H9 (cell line): ENCODE measurements around the gene ALDH1L1. TPM values are rescaled to one million over a fixed set of nuclear protein-coding genes. Genes with fewer than 3 reads are reported as not detected.

Source experiments
- DNase-seq: peaks from one replicate; pipeline ENCODE4 v3.0.0-alpha.2; 2017
- H2AFZ ChIP-seq: one replicate; pipeline ENCODE4 v1.6.1; 2013; ENCODE audit warnings: mild to moderate bottlenecking, low read length, control low read depth, moderate library complexity
- H2AK5ac ChIP-seq: 2 replicates; pipeline ENCODE4 v1.6.1; 2013; ENCODE audit warnings: low read length, control low read depth, mixed read lengths; ENCODE audit not compliant: insufficient read length
- H2BK120ac ChIP-seq: one replicate; pipeline ENCODE4 v1.6.1; 2013; ENCODE audit warnings: low read depth, mild to moderate bottlenecking, low read length, control low read depth, inconsistent platforms; ENCODE audit not compliant: poor library complexity, severe bottlenecking
- H2BK12ac ChIP-seq: 2 replicates; pipeline ENCODE4 v1.6.1; 2013; ENCODE audit warnings: low read length, control low read depth, mixed read lengths, low read depth; ENCODE audit not compliant: insufficient read length
- H2BK15ac ChIP-seq: 2 replicates; pipeline ENCODE4 v1.6.1; 2013; ENCODE audit warnings: low read depth, low read length, control low read depth
- H2BK20ac ChIP-seq: one replicate; pipeline ENCODE4 v1.6.1; 2013; ENCODE audit warnings: low read depth, mild to moderate bottlenecking, low read length, control low read depth, inconsistent platforms; ENCODE audit not compliant: poor library complexity, severe bottlenecking
- H2BK5ac ChIP-seq: 2 replicates; pipeline ENCODE4 v1.6.1; 2013; ENCODE audit warnings: low read length, control low read depth, mixed read lengths; ENCODE audit not compliant: insufficient read length
- H3K14ac ChIP-seq: 2 replicates; pipeline ENCODE4 v1.6.1; 2013; ENCODE audit warnings: low read length, control low read depth; ENCODE audit not compliant: insufficient read depth
- H3K18ac ChIP-seq: 2 replicates; pipeline ENCODE4 v1.6.1; 2013; ENCODE audit warnings: low read depth, mild to moderate bottlenecking, mixed read lengths, low read length, control low read depth; ENCODE audit not compliant: insufficient read length
- H3K23ac ChIP-seq: 2 replicates; pipeline ENCODE4 v1.6.1; 2013; ENCODE audit warnings: low read length, control low read depth, mixed read lengths, low read depth; ENCODE audit not compliant: insufficient read length
- H3K23me2 ChIP-seq: 2 replicates; pipeline ENCODE4 v1.6.1; 2013; ENCODE audit warnings: low read depth, mild to moderate bottlenecking, mixed read lengths, low read length, control low read depth; ENCODE audit not compliant: insufficient read length, poor library complexity, severe bottlenecking
- H3K27ac ChIP-seq: 2 replicates; pipeline ENCODE4 v1.5.1; 2013; ENCODE audit warnings: low read length, control low read depth, mixed read lengths, low read depth; ENCODE audit not compliant: insufficient read length
- H3K27me3 ChIP-seq: 2 replicates; pipeline ENCODE4 v1.6.1; 2013; ENCODE audit warnings: low read length, control low read depth, inconsistent platforms; ENCODE audit not compliant: insufficient read depth
- H3K4ac ChIP-seq: 2 replicates; pipeline ENCODE4 v1.6.1; 2013; ENCODE audit warnings: low read depth, mild to moderate bottlenecking, control low read depth, inconsistent platforms, low read length, moderate library complexity
- H3K4me1 ChIP-seq: 2 replicates; pipeline ENCODE4 v1.6.1; 2013; ENCODE audit warnings: low read length, control low read depth, inconsistent platforms; ENCODE audit not compliant: insufficient read depth
- H3K4me2 ChIP-seq: 2 replicates; pipeline ENCODE4 v1.6.1; 2013; ENCODE audit warnings: low read length, control low read depth, mixed read lengths; ENCODE audit not compliant: insufficient read length, insufficient read depth
- H3K56ac ChIP-seq: 2 replicates; pipeline ENCODE4 v1.6.1; 2013; ENCODE audit warnings: low read depth, mild to moderate bottlenecking, mixed read lengths, low read length, control low read depth; ENCODE audit not compliant: insufficient read length
- H3K79me1 ChIP-seq: 2 replicates; pipeline ENCODE4 v1.6.1; 2013; ENCODE audit warnings: low read depth, mild to moderate bottlenecking, moderate library complexity, low read length, control low read depth, inconsistent platforms; ENCODE audit not compliant: insufficient read depth, poor library complexity, severe bottlenecking
- H3K79me2 ChIP-seq: 2 replicates; pipeline ENCODE4 v1.6.1; 2013; ENCODE audit warnings: low read length, control low read depth, inconsistent platforms; ENCODE audit not compliant: insufficient read depth
- H3K9ac ChIP-seq: 2 replicates; pipeline ENCODE4 v1.6.1; 2013; ENCODE audit warnings: low read length, control low read depth, mixed read lengths; ENCODE audit not compliant: insufficient read length; ENCODE audit errors: extremely low read depth
- H3K9me3 ChIP-seq: one replicate; pipeline ENCODE4 v1.6.1; 2013; ENCODE audit warnings: low read depth, low read length, inconsistent platforms; ENCODE audit not compliant: control insufficient read depth
- H3T11ph ChIP-seq: one replicate; pipeline ENCODE4 v1.6.1; 2013; ENCODE audit warnings: mild to moderate bottlenecking, low read length, control low read depth, inconsistent platforms
- H4K20me1 ChIP-seq: one replicate; pipeline ENCODE4 v1.6.1; 2013; ENCODE audit not compliant: control insufficient read depth, insufficient read length, insufficient read depth
- H4K5ac ChIP-seq: 2 replicates; pipeline ENCODE4 v1.6.1; 2013; ENCODE audit warnings: low read depth, mild to moderate bottlenecking, mixed read lengths, low read length, control low read depth; ENCODE audit not compliant: insufficient read length
- H4K8ac ChIP-seq: replicated peaks from 2 replicates; pipeline ENCODE4 v1.6.1; 2013; ENCODE audit warnings: low read length, control low read depth, mixed read lengths, low read depth; ENCODE audit not compliant: insufficient read length
- H4K91ac ChIP-seq: 2 replicates; pipeline ENCODE4 v1.6.1; 2013; ENCODE audit warnings: low read depth, mild to moderate bottlenecking, moderate library complexity, mixed read lengths, low read length, control low read depth; ENCODE audit not compliant: insufficient read length
- H3K27ac Mint-ChIP-seq, 3 experiments: 2 replicates in 2 of 3; 3 replicates in 1 of 3; pipeline ENCODE4 v1.8.0; 2020 to 2021; ENCODE audit warnings: mixed read lengths in 3 of 3, mild to moderate bottlenecking in 1 of 3, moderate library complexity in 1 of 3
- H3K27me3 Mint-ChIP-seq: 2 replicates; pipeline ENCODE4 v1.8.0; 2021; ENCODE audit warnings: low read depth, mild to moderate bottlenecking, moderate library complexity, mixed read lengths
- H3K36me3 Mint-ChIP-seq, 3 experiments: 2 replicates in 2 of 3; 3 replicates in 1 of 3; pipeline ENCODE4 v1.8.0; 2020 to 2021; ENCODE audit warnings: low read depth in 3 of 3, mixed read lengths in 3 of 3; ENCODE audit not compliant: insufficient read depth in 1 of 3
- H3K4me1 Mint-ChIP-seq, 2 experiments: 2 replicates each; pipeline ENCODE4 v1.8.0; 2020; ENCODE audit warnings: mixed read lengths in 2 of 2
- H3K4me3 Mint-ChIP-seq, 2 experiments: 2 replicates in 1 of 2; 3 replicates in 1 of 2; pipeline ENCODE4 v1.8.0; 2020 to 2021; ENCODE audit warnings: mild to moderate bottlenecking in 2 of 2, mixed read lengths in 2 of 2, moderate library complexity in 1 of 2
- H3K9me3 Mint-ChIP-seq, 2 experiments: 2 replicates in 1 of 2; 3 replicates in 1 of 2; pipeline ENCODE4 v1.8.0; 2020; ENCODE audit warnings: mild to moderate bottlenecking in 2 of 2, mixed read lengths in 2 of 2, moderate library complexity in 1 of 2
- CTCF ChIP-seq: fragments of 200-600 bp; sonication (generic); conservative IDR thresholded peaks from 3 replicates; pipeline ENCODE4 v1.8.0; 2021; ENCODE audit warnings: antibody characterized with exemption, mild to moderate bottlenecking
- WGBS: extraction: QIAGEN DNeasy Blood & Tissue Kit; methylation state at CpG from one replicate; pipeline ENCODE4 v1.1.7; 2013; ENCODE audit warnings: missing lambda C conversion rate, low lambda C conversion rate, mixed read lengths; ENCODE audit not compliant: insufficient read length; ENCODE audit errors: extremely low coverage; 5-methylcytosine and 5-hydroxymethylcytosine counted together
- total RNA-seq: library from RNA; stranded (reverse); gene quantifications from 2 replicates; pipeline ENCODE4 v1.2.1, GENCODE V29; 2021

ALDH1L1 gene
- total RNA-seq, 1 experiment from 2014 or later: 0.90 TPM

- Histone ChIP-seq H2BK120ac (no peak overlapping the region), H2BK5ac (no peak overlapping the region), H2BK15ac (no peak overlapping the region), H3T11ph (no peak overlapping the region), H3K79me1 (no peaks in the 10 kb centered on the region), H2AFZ (no peak overlapping the region), H3K23ac (no peak overlapping the region), H3K23me2 (no peaks in the 10 kb centered on the region), H3K4me1 (no peaks in the 10 kb centered on the region), H2BK20ac (no peak overlapping the region), H3K79me2 (no peaks in the 10 kb centered on the region), H3K14ac (no peak overlapping the region), H4K5ac (no peak overlapping the region), H3K9ac (no peak overlapping the region), H2BK12ac (no peak overlapping the region), H4K91ac (no peak overlapping the region), H4K20me1 (no peaks in the 10 kb centered on the region), H3K56ac (no peak overlapping the region), H3K4me2 (no peak overlapping the region), H2AK5ac (no peak overlapping the region), H3K18ac (no peak overlapping the region), H3K9me3 (no peaks in the 10 kb centered on the region), H3K27me3 (no peaks in the 10 kb centered on the region), H4K8ac (no peak overlapping the region), H3K27ac (no peak overlapping the region), H3K4ac (no peak overlapping the region)
- no peak overlapping the region for H3K27ac Mint-ChIP-seq
- H3K27me3 Mint-ChIP-seq: no peaks in the 10 kb centered on the region; the same call in 1 of the 2 replicates
- no peak for TF ChIP-seq CTCF
- no peaks in the 10 kb centered on the region for H3K36me3 Mint-ChIP-seq
- H3K4me3 Mint-ChIP-seq: no peak overlapping the region
- no CpG with 5 or more reads among the region's 9 CpGs for WGBS
- H3K4me1 Mint-ChIP-seq: peaks cover 15 to 37% of the 10 kb centered on the region in 2 experiments
- peak; percentile 17 for DNase-seq
- H3K9me3 Mint-ChIP-seq: no peaks in the 10 kb centered on the region
Observed at GRCh38 chr3:126124896-126125295, 55.5 kb downstream of the ALDH1L1 start.
